ENCODE measurements around the gene DLGAP1.

- TF ChIP-seq CTCF (IDR thresholded peaks at IDR 0.05; ENCODE audit: low read depth, low read length) (no peak), EZH2phosphoT487 (IDR thresholded peaks at IDR 0.05; ENCODE audit: low read depth) (no peak)
Observed at GRCh38 chr18:3870914-3871313, 584.2 kb downstream of the DLGAP1 start.
